ENCODE measurements around the gene FAM227B.

GRCh38 chr15:49627407-49627877 is 6.8 kb upstream of the FAM227B start:
- TF ChIP-seq POLR2A (IDR thresholded peaks at IDR 0.05) (no peak), CTCF (IDR thresholded peaks at IDR 0.05) (no peak)

All from body of pancreas (tissue), 4 donors.